Left kidney (tissue), 2 donors: ENCODE measurements around the gene FGA. TPM values are rescaled to one million over a fixed set of nuclear protein-coding genes. Genes with fewer than 3 reads are reported as not detected.
A peak's percentile ranks its signal among the peaks of the same experiment; 100 is the strongest.

Experiments used
- DNase-seq: peaks from one replicate; pipeline ENCODE4 v3.0.0-alpha.2; 2013
- polyA plus RNA-seq: library from polyadenylated mRNA; unstranded; fragments of 120-200 nt; gene quantifications from one replicate; pipeline ENCODE4 v1.2.1, GENCODE V29; 2013; ENCODE audit not compliant: insufficient read length

FGA gene
- polyA plus RNA-seq, 1 donor: 0.12 TPM

DNA sequence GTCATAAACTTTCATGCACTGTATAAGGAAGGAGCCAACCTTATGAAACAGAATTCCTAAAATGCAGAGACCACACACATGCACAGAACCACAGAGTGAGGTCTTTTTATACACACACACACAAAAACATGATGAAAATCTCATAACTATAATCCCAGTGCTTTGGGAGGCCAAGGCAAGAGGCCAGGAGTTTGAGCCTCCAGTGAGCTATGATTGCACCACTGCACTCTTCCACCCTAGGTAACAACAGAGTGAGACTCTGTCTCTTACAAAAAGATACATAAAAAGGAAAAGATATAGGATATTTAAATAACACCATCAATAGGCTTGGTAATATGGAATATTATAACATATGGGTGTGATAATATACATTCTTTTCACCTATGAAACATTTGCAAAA, 10.6 kb downstream of the FGA start:
- DNase-seq: no peak

GRCh38 chr4:154578919-154579318, 11.6 kb downstream of the FGA start:
- no peak for DNase-seq

GRCh38 chr4:154577324-154577723, 13.2 kb downstream of the FGA start:
- no peak for DNase-seq

DNA sequence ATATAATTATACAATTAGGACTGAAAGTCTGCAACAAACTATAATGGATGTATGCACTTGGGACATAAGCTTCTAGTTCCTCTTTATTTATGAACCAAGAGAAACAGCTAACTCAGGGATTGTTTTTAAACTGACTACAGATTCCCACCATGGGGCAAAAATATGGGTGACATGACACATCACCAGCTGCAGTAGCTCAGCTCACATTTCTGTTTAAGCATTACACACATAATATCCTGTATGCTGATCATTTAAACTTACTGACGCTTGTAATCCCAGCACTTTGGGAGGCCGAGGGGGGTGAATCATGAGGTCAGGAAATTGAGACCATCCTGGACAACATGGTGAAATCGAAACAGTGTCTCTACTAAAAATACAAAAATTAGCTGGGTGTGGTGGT, 16.2 kb downstream of the FGA start:
- no peak for DNase-seq

DNA sequence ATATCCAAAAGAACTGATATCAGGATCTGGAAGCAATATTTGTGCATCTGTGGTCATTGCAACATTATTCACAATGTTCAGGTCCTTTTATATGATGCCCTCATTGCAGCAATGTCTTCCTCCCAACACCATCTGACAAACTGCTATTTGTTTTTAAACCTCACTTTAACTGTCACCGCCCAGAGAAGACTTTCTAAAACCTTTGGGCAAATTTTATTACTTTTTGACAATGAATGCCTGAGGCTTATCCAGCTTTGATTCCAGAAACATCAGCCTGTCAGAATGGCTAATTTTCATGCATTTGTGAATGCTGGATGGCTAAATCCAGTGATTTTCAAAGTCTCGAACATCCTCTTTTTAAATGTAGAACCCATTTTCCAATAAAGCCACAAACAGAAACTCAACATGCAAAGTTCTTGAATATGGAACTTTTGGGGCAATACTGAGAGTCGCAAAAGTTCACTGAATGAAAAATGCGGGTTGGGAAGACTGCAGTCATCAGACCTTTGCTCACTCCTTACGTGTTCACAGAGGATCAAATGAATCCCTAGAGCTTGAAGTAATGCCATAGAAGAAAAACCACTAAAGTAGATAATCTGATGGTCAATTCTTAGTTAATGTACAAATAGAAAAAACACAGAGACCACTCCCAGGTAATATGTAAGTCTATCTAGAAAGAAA, 17.2 kb downstream of the FGA start:
- no peak for DNase-seq

GRCh38 chr4:154569584-154569983, 21.0 kb downstream of the FGA start:
- no peak for DNase-seq

DNA sequence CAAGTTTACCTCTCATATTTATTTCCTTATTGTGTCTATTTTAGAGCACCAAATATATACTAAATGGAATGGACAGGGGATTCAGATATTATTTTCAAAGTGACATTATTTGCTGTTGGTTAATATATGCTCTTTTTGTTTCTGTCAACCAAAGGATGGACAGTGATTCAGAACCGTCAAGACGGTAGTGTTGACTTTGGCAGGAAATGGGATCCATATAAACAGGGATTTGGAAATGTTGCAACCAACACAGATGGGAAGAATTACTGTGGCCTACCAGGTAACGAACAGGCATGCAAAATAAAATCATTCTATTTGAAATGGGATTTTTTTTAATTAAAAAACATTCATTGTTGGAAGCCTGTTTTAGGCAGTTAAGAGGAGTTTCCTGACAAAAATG, 21.5 kb downstream of the FGA start:
- no peak for DNase-seq

- DNase-seq: no peak
Observed at GRCh38 chr4:154566639-154567204, 23.8 kb downstream of the FGA start.

DNA sequence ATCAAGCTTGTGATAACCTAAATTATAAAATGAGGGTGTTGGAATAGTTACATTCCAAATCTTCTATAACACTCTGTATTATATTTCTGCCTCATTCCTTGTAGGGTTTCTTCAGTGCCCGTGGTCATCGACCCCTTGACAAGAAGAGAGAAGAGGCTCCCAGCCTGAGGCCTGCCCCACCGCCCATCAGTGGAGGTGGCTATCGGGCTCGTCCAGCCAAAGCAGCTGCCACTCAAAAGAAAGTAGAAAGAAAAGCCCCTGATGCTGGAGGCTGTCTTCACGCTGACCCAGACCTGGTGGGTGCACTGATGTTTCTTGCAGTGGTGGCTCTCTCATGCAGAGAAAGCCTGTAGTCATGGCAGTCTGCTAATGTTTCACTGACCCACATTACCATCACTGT, 24.8 kb downstream of the FGA start:
- DNase-seq: no peak

- DNase-seq: no peak
Observed at GRCh38 chr4:154564311-154564710, 26.2 kb downstream of the FGA start.

- no peak for DNase-seq
Observed at GRCh38 chr4:154562697-154563254, 27.8 kb downstream of the FGA start, which contains the start of gene FGB. TSS of gene FGB (plus strand) at chr4:154563011. CDS start at chr4:154563019, 8 bp downstream.

DNA sequence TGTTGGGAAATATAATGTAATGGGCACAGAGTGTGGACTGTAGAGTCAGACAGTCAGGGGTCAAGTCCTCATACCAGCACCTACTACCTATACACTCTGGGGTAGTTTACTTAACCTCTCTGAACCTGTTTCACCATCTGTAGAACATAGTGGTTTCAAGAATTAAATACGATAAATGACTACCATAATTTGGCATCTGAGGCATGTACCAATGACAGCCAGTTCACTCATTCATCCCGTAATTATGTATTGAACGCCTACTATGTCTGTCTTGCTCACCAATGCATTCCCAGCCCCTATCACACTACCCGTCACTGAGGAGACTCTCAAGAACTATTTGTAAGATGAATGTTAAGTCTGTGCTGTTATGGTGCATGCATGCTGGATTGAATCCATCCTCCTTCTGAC, 29.7 kb downstream of the FGA start:
- no peak for DNase-seq

GRCh38 chr4:154560419-154560801, 30.1 kb downstream of the FGA start:
- DNase-seq: no peak

GRCh38 chr4:154559494-154560418, 30.8 kb downstream of the FGA start:
- peak; percentile 45 for DNase-seq

DNA sequence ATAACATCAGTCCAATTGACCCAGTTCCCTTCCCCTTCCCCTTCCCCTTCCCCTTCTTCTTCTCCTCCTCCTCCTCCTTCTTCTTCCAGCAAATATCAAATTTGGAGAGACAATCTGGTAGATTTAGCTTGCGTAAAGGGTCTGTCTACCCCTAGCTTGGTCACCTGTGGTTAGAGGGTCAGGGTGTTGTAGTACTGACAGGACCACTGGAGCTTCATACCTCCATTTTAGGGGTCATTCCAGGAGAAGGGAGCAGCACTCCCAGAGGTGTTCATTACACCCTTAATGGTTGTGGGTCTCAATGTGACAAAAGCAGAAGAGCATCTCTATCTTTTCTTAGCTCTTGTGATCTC, 31.4 kb downstream of the FGA start:
- DNase-seq: no peak

DNA sequence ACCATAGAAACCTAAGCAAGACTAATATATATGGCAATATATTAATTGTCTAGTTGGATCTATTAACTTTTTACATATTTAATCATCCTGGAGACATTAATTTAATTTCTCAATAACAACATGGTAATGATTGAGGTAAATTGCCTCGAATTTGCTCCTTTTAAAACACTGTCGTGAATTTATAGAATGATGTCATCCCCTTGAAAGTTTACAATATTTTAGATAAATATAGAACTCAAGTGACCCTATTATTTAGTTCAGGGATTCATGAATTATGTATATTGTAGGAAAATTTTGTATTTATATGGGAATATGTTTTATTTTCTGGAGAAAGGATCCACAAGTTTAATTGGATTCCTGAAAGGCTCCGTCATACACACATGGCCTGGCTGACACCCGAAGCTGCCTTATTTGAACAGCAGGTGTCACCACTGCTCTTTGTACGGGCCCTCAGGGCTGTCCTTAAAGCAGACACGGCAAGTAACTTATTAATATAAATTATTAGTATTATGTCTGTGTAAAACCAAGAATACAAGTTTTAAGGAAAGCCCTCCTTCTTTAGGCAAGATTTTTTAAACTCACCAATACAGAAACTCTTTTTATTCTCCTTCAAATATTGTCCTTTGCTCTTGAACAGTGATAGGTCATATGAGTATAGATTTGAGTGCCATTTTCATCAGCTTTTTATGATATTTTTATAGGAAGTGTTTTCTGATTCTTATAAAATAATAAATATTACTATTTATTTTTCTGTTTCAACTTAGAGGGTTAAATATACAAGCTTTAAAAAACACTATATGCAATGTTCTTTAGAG, 38.5 kb downstream of the FGA start:
- DNase-seq: peak; percentile 73

GRCh38 chr4:154549894-154550790, 40.4 kb downstream of the FGA start, which contains the start of gene PLRG1:
TSS of gene PLRG1 (minus strand) at chr4:154550400. CDS start at chr4:154550308, 92 bp downstream.
- peak; percentile 97 for DNase-seq

GRCh38 chr4:154545689-154546088, 44.9 kb downstream of the FGA start:
- no peak for DNase-seq

DNA sequence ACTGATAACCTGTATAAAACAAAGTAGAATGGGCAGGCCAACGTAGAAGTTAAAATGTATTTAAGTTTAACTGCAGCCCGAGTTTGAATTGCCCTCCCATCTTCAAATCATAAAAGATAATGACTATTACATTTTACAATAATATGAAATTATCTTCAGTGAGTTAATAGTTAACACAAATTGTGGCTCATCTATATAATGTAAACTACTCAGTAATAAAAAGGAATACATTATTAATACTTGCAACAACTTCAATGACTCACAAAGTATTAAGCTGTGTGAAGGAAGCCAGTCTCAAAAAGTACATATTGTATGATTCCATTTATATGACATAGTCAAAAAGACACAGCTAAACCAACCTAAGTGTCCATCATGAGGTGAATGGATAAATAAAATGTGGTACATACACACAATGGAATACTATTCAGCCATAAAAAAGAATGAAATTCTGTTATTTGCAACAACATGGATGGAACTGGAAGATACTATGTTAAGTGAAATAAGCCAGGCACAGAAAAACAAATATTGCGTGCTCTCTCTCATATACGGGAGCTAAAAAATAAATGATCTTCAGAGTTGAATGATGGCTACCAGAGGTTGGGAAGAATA, 48.2 kb downstream of the FGA start:
- DNase-seq: no peak
